ENCODE results near the gene OR1F1. TPM values are rescaled to one million over a fixed set of nuclear protein-coding genes. Genes with fewer than 3 reads are reported as not detected.

OR1F1 gene
- total RNA-seq, 4 donors from 2014 or later = not detected

GRCh38 chr16:3141781-3142311 is 46.2 kb upstream of the OR1F1 start:
- TF ChIP-seq CTCF (IDR thresholded peaks at IDR 0.05) (no peak), POLR2A (IDR thresholded peaks at IDR 0.05) (no peak)
- H3K27ac ChIP-seq = no peak overlapping the region
- no peak overlapping the region for H3K4me3 ChIP-seq
- no peak for DNase-seq
- H3K9me3 ChIP-seq = no peaks in the 10 kb centered on the region
- no peaks in the 10 kb centered on the region for H3K27me3 ChIP-seq
- no peaks in the 10 kb centered on the region for H3K36me3 ChIP-seq
- intact Hi-C loops (cut with DNase I; ENCODE audit: low total_unique reads) = no loop called here
- no peaks in the 10 kb centered on the region for H3K4me1 ChIP-seq

GRCh38 chr16:3142327-3142726 is 45.7 kb upstream of the OR1F1 start:
- H3K36me3 ChIP-seq = no peaks in the 10 kb centered on the region

GRCh38 chr16:3142770-3143169 is 45.2 kb upstream of the OR1F1 start:
- intact Hi-C loops (cut with DNase I; ENCODE audit: low total_unique reads) = no loop called here
- Histone ChIP-seq H3K4me3 (no peak overlapping the region), H3K4me1 (no peaks in the 10 kb centered on the region), H3K27me3 (no peaks in the 10 kb centered on the region), H3K36me3 (no peaks in the 10 kb centered on the region), H3K27ac (no peak overlapping the region), H3K9me3 (no peaks in the 10 kb centered on the region)
- no peak for DNase-seq
- TF ChIP-seq CTCF (IDR thresholded peaks at IDR 0.05) (no peak), POLR2A (IDR thresholded peaks at IDR 0.05) (no peak)

More at GRCh38 chr16:3142327-3142726, 45.7 kb upstream of the OR1F1 start:
- H3K4me1 ChIP-seq = no peaks in the 10 kb centered on the region
- H3K27ac ChIP-seq = no peak overlapping the region
- no peaks in the 10 kb centered on the region for H3K27me3 ChIP-seq
- no peak for DNase-seq
- intact Hi-C loops (cut with DNase I; ENCODE audit: low total_unique reads) = no loop called here
- H3K9me3 ChIP-seq = no peaks in the 10 kb centered on the region
- TF ChIP-seq CTCF (IDR thresholded peaks at IDR 0.05) (no peak), POLR2A (IDR thresholded peaks at IDR 0.05) (no peak)
- H3K4me3 ChIP-seq = no peak overlapping the region

- intact Hi-C loops (cut with DNase I; ENCODE audit: low total_unique reads) = no loop called here
- Histone ChIP-seq H3K36me3 (no peaks in the 10 kb centered on the region), H3K27me3 (no peaks in the 10 kb centered on the region), H3K4me1 (no peaks in the 10 kb centered on the region), H3K9me3 (no peaks in the 10 kb centered on the region), H3K27ac (no peak overlapping the region), H3K4me3 (no peak overlapping the region)
- TF ChIP-seq POLR2A (IDR thresholded peaks at IDR 0.05) (no peak), CTCF (IDR thresholded peaks at IDR 0.05) (no peak)
- DNase-seq = no peak
Observed at GRCh38 chr16:3143189-3143588, 44.8 kb upstream of the OR1F1 start.

- Histone ChIP-seq H3K4me3 (no peak overlapping the region), H3K27ac (no peak overlapping the region), H3K36me3 (no peaks in the 10 kb centered on the region), H3K27me3 (no peaks in the 10 kb centered on the region), H3K4me1 (no peaks in the 10 kb centered on the region), H3K9me3 (no peaks in the 10 kb centered on the region)
- TF ChIP-seq CTCF (IDR thresholded peaks at IDR 0.05) (no peak), POLR2A (IDR thresholded peaks at IDR 0.05) (no peak)
- DNase-seq = no peak
- intact Hi-C loops (cut with DNase I; ENCODE audit: low total_unique reads) = no loop called here
Observed at GRCh38 chr16:3143598-3144320, 44.2 kb upstream of the OR1F1 start.

Data from uterus (tissue), 4 donors.